Activated naive CD8-positive, alpha-beta T cell treated with anti-CD3 and anti-CD28 coated beads for 36 hours (primary cell): ENCODE results near the gene CCNF. TPM values are rescaled to one million over a fixed set of nuclear protein-coding genes. Genes with fewer than 3 reads are reported as not detected.
"Not testable (repeated sequence)": the region's sequence is repeated elsewhere in the genome, so short reads cannot be mapped to it uniquely, and the experiment has no call there.

Source experiments
- DNase-seq: peaks from one replicate; pipeline ENCODE4 v3.0.0; 2021
- H3K27ac Mint-ChIP-seq: one replicate; pipeline ENCODE4 v1.8.0; 2022; ENCODE audit warnings: mild to moderate bottlenecking, moderate library complexity, mixed read lengths
- H3K27me3 Mint-ChIP-seq: one replicate; pipeline ENCODE4 v1.8.0; 2022; ENCODE audit warnings: mild to moderate bottlenecking, mixed read lengths
- H3K36me3 Mint-ChIP-seq: one replicate; pipeline ENCODE4 v1.8.0; 2021; ENCODE audit warnings: mild to moderate bottlenecking, mixed read lengths
- H3K4me1 Mint-ChIP-seq: one replicate; pipeline ENCODE4 v1.8.0; 2021; ENCODE audit warnings: mixed read lengths
- H3K4me3 Mint-ChIP-seq: one replicate; pipeline ENCODE4 v1.8.0; 2022; ENCODE audit warnings: mild to moderate bottlenecking, moderate library complexity, mixed read lengths
- H3K9me3 Mint-ChIP-seq: one replicate; pipeline ENCODE4 v1.8.0; 2022; ENCODE audit warnings: mixed read lengths
- total RNA-seq, 2 experiments: library from RNA; stranded (reverse); gene quantifications; one replicate each; pipeline ENCODE4 v1.2.3, GENCODE V29; 2021

Gene CCNF
- total RNA-seq, 2 experiments from 2014 or later = 38.3 to 38.8 TPM

GRCh38 chr16:2422123-2422867 is 7.0 kb upstream of the CCNF start:
- Mint-ChIP-seq H3K4me3 (no peak overlapping the region), H3K27me3 (no peaks in the 10 kb centered on the region), H3K27ac (no peak overlapping the region), H3K4me1 (peaks cover 5% of the 10 kb centered on the region), H3K9me3 (no peaks in the 10 kb centered on the region), H3K36me3 (no peaks in the 10 kb centered on the region)
- no peak for DNase-seq

GRCh38 chr16:2424061-2425007 is 4.9 kb upstream of the CCNF start:
- Mint-ChIP-seq H3K36me3 (no peaks in the 10 kb centered on the region), H3K4me1 (peaks cover 10% of the 10 kb centered on the region), H3K9me3 (no peaks in the 10 kb centered on the region), H3K27me3 (no peaks in the 10 kb centered on the region), H3K4me3 (no peak overlapping the region), H3K27ac (no peak overlapping the region)
- no peak for DNase-seq

GRCh38 chr16:2425008-2425518 is 4.2 kb upstream of the CCNF start:
- H3K36me3 Mint-ChIP-seq = peaks cover 2% of the 10 kb centered on the region
- H3K27ac Mint-ChIP-seq = no peak overlapping the region
- H3K4me3 Mint-ChIP-seq = no peak overlapping the region
- H3K27me3 Mint-ChIP-seq = no peaks in the 10 kb centered on the region
- DNase-seq = no peak
- H3K9me3 Mint-ChIP-seq = no peaks in the 10 kb centered on the region
- peaks cover 12% of the 10 kb centered on the region for H3K4me1 Mint-ChIP-seq

- Mint-ChIP-seq H3K27ac (no peak overlapping the region), H3K4me3 (no peak overlapping the region)
Observed at GRCh38 chr16:2425825-2426430, 3.3 kb upstream of the CCNF start.

GRCh38 chr16:2426941-2427361 is 2.3 kb upstream of the CCNF start:
- Mint-ChIP-seq H3K4me1 (peaks cover 18% of the 10 kb centered on the region), H3K27ac (no peak overlapping the region), H3K4me3 (no peak overlapping the region), H3K36me3 (peaks cover 15% of the 10 kb centered on the region), H3K27me3 (no peaks in the 10 kb centered on the region), H3K9me3 (no peaks in the 10 kb centered on the region)
- no peak for DNase-seq

More at GRCh38 chr16:2425825-2426430, 3.3 kb upstream of the CCNF start:
- Mint-ChIP-seq H3K27me3 (no peaks in the 10 kb centered on the region), H3K36me3 (peaks cover 11% of the 10 kb centered on the region), H3K4me1 (peaks cover 18% of the 10 kb centered on the region), H3K9me3 (no peaks in the 10 kb centered on the region)
- no peak for DNase-seq

GRCh38 chr16:2427526-2427925 is 1.7 kb upstream of the CCNF start:
- no peak for DNase-seq
- peaks cover 17% of the 10 kb centered on the region for H3K4me1 Mint-ChIP-seq
- no peaks in the 10 kb centered on the region for H3K27me3 Mint-ChIP-seq
- no peak overlapping the region for H3K27ac Mint-ChIP-seq
- no peaks in the 10 kb centered on the region for H3K9me3 Mint-ChIP-seq
- H3K4me3 Mint-ChIP-seq = no peak overlapping the region
- peaks cover 17% of the 10 kb centered on the region for H3K36me3 Mint-ChIP-seq

- Mint-ChIP-seq H3K4me1 (peaks cover 15% of the 10 kb centered on the region), H3K9me3 (no peaks in the 10 kb centered on the region), H3K27ac (peak overlapping the region; percentile 68), H3K36me3 (peaks cover 23% of the 10 kb centered on the region), H3K27me3 (no peaks in the 10 kb centered on the region), H3K4me3 (peak overlapping the region; percentile 79)
- DNase-seq = no peak
Observed at GRCh38 chr16:2428051-2428783, 1.0 kb upstream of the CCNF start.

- no peak overlapping the region for H3K27ac Mint-ChIP-seq
- H3K9me3 Mint-ChIP-seq = no peaks in the 10 kb centered on the region
- no peaks in the 10 kb centered on the region for H3K27me3 Mint-ChIP-seq
- peaks cover 13% of the 10 kb centered on the region for H3K4me1 Mint-ChIP-seq
- peak overlapping the region; percentile 79 for H3K4me3 Mint-ChIP-seq
- DNase-seq = no peak
- H3K36me3 Mint-ChIP-seq = peaks cover 27% of the 10 kb centered on the region
Observed at GRCh38 chr16:2428784-2429033, 538 bp upstream of the CCNF start.

GRCh38 chr16:2429771-2430663 is 770 bp downstream of the CCNF start:
- no peak for DNase-seq
- Mint-ChIP-seq H3K27me3 (no peaks in the 10 kb centered on the region), H3K4me1 (peaks cover 13% of the 10 kb centered on the region), H3K27ac (no peak overlapping the region), H3K9me3 (no peaks in the 10 kb centered on the region), H3K36me3 (peaks cover 33% of the 10 kb centered on the region), H3K4me3 (peak overlapping the region; percentile 93)

- peaks cover 38% of the 10 kb centered on the region for H3K36me3 Mint-ChIP-seq
Observed at GRCh38 chr16:2432286-2432685, 3.0 kb downstream of the CCNF start.

GRCh38 chr16:2432801-2433505 is 3.7 kb downstream of the CCNF start:
- Mint-ChIP-seq H3K4me1 (peaks cover 13% of the 10 kb centered on the region), H3K4me3 (no peak overlapping the region), H3K36me3 (peaks cover 42% of the 10 kb centered on the region), H3K27ac (no peak overlapping the region), H3K9me3 (no peaks in the 10 kb centered on the region), H3K27me3 (no peaks in the 10 kb centered on the region)
- DNase-seq = no peak

More at GRCh38 chr16:2432286-2432685, 3.0 kb downstream of the CCNF start:
- Mint-ChIP-seq H3K9me3 (no peaks in the 10 kb centered on the region), H3K4me3 (no peak overlapping the region), H3K27ac (no peak overlapping the region), H3K27me3 (no peaks in the 10 kb centered on the region), H3K4me1 (peaks cover 13% of the 10 kb centered on the region)
- no peak for DNase-seq

- not testable (repeated sequence) for H3K27ac Mint-ChIP-seq, H3K27me3 Mint-ChIP-seq, H3K4me1 Mint-ChIP-seq, H3K9me3 Mint-ChIP-seq, DNase-seq, H3K4me3 Mint-ChIP-seq
- H3K36me3 Mint-ChIP-seq = peaks cover 48% of the 10 kb centered on the region
Observed at GRCh38 chr16:2435236-2435635, 6.0 kb downstream of the CCNF start.

- H3K27ac Mint-ChIP-seq = no peak overlapping the region
- no peaks in the 10 kb centered on the region for H3K27me3 Mint-ChIP-seq
- no peaks in the 10 kb centered on the region for H3K4me1 Mint-ChIP-seq
- peaks cover 39% of the 10 kb centered on the region for H3K36me3 Mint-ChIP-seq
- no peaks in the 10 kb centered on the region for H3K9me3 Mint-ChIP-seq
- no peak overlapping the region for H3K4me3 Mint-ChIP-seq
- no peak for DNase-seq
Observed at GRCh38 chr16:2436110-2436509, 6.9 kb downstream of the CCNF start.
